AG10803 (cell line): Measurements from ENCODE around the gene GPR160.
A peak's percentile ranks its signal among the peaks of the same experiment; 100 is the strongest.

Experiments used
- DNase-seq: peaks from one replicate; pipeline ENCODE4 v3.0.0; 2010; ENCODE audit warnings: low read depth
- H3K4me3 ChIP-seq: 2 replicates; pipeline ENCODE4 v1.5.1; 2011; ENCODE audit warnings: mild to moderate bottlenecking, low read length, control low read depth
- CTCF ChIP-seq: conservative IDR thresholded peaks from 2 replicates; pipeline ENCODE4 v1.5.1; 2011; ENCODE audit warnings: mild to moderate bottlenecking, low read length, control low read depth, inconsistent platforms

The GPR160 gene

GRCh38 chr3:170130532-170130931 lies 92.7 kb downstream of the GPR160 start:
- peak; percentile 21 for DNase-seq
- H3K4me3 ChIP-seq: no peak overlapping the region
- TF ChIP-seq CTCF: no peak

GRCh38 chr3:170132335-170132734 lies 94.5 kb downstream of the GPR160 start:
- no peak for TF ChIP-seq CTCF
- DNase-seq: no peak
- no peak overlapping the region for H3K4me3 ChIP-seq
